NCI-H69 (cell line): ENCODE data around the gene DPP3.
"Not testable (repeated sequence)": the region's sequence is repeated elsewhere in the genome, so short reads cannot be mapped to it uniquely, and the experiment has no call there.

Experiments used
- DNase-seq: peaks from one replicate; lab custom pipeline; 2025; lab: John Stamatoyannopoulos, UW

DPP3 gene

GRCh38 chr11:66464116-66464515 lies 16.1 kb upstream of the DPP3 start:
- not testable (repeated sequence) for DNase-seq

- DNase-seq: no peak
Measured at GRCh38 chr11:66464916-66465315, 15.3 kb upstream of the DPP3 start.

- DNase-seq: no peak
Measured at GRCh38 chr11:66465373-66466224, 14.6 kb upstream of the DPP3 start.

GRCh38 chr11:66466225-66467033 lies 13.8 kb upstream of the DPP3 start, which contains the start of gene PELI3:
PELI3 (plus strand) TSS chr11:66466905; CDS start chr11:66468129, 1,224 bp downstream.
- DNase-seq: peak; percentile 96

- peak; percentile 66 for DNase-seq
Measured at GRCh38 chr11:66467034-66467659, 13.1 kb upstream of the DPP3 start.

- peak; percentile 68 for DNase-seq
Measured at GRCh38 chr11:66467756-66468155, 12.5 kb upstream of the DPP3 start.

GRCh38 chr11:66468691-66469090 lies 11.5 kb upstream of the DPP3 start:
- DNase-seq: no peak

- no peak for DNase-seq
Measured at GRCh38 chr11:66469441-66469840, 10.8 kb upstream of the DPP3 start.

GRCh38 chr11:66470015-66470414 lies 10.2 kb upstream of the DPP3 start:
- peak; percentile 39 for DNase-seq

- DNase-seq: no peak
Measured at GRCh38 chr11:66471142-66471541, 9.1 kb upstream of the DPP3 start.

- no peak for DNase-seq
Measured at GRCh38 chr11:66472054-66472453, 8.2 kb upstream of the DPP3 start.

GRCh38 chr11:66473167-66473566 lies 7.1 kb upstream of the DPP3 start:
- DNase-seq: no peak

- DNase-seq: no peak
Measured at GRCh38 chr11:66473608-66474515, 6.4 kb upstream of the DPP3 start.

GRCh38 chr11:66475349-66476172 lies 4.7 kb upstream of the DPP3 start:
- no peak for DNase-seq

- DNase-seq: no peak
Measured at GRCh38 chr11:66476173-66476840, 3.9 kb upstream of the DPP3 start.

GRCh38 chr11:66476841-66477251 lies 3.4 kb upstream of the DPP3 start:
- no peak for DNase-seq

GRCh38 chr11:66477263-66478201 lies 2.7 kb upstream of the DPP3 start:
- DNase-seq: no peak

GRCh38 chr11:66478729-66479393 lies 1.4 kb upstream of the DPP3 start:
- DNase-seq: peak; percentile 61
